ENCODE measurements around the gene RAD23B. TPM values are rescaled to one million over a fixed set of nuclear protein-coding genes. Genes with fewer than 3 reads are reported as not detected.
A peak's percentile ranks its signal among the peaks of the same experiment; 100 is the strongest.

RAD23B gene
- polyA plus RNA-seq, 3 donors = 21.6 to 50.0 (median 24.7) TPM

DNA sequence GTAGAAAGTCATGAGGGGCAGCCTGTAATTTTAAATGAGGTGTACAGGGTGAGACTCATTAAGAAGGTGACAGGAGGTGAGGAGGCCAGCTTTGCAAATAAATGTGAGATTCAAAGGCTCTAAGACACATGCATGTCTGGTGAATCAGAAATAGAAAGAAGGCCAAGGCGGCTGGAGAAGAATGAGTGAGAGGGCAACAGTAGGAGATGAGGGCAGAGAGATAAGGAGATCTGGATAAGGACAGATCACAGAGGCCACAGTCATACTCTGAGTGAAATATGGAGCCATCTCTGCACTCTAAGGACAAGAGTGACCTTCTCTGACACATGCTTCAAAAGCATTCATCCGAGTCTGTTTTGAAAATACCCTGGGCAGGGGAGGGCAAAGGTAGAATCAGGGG lies 90.7 kb downstream of the RAD23B start:
- Histone ChIP-seq H3K36me3 (replicated peaks in 1 of 2; ENCODE audit: control insufficient read depth in 1 of 2, insufficient read depth in 2 of 2, low read length in 2 of 2) (no peaks in the 10 kb centered on the region), H2AFZ (ENCODE audit: insufficient read depth, low read depth, low read length, poor library complexity, severe bottlenecking) (no peak overlapping the region), H3K4me1 (ENCODE audit: control insufficient read depth in 1 of 2, insufficient read depth in 2 of 2, low read length in 2 of 2) (no peaks in the 10 kb centered on the region), H3K9ac (ENCODE audit: insufficient read depth, low read length, poor library complexity, severe bottlenecking) (no peak overlapping the region), H3K79me2 (ENCODE audit: insufficient read depth, low read length) (no peaks in the 10 kb centered on the region), H3K4me2 (replicated peaks; ENCODE audit: extremely low read depth, low read length, poor library complexity, severe bottlenecking) (no peak overlapping the region), H3K9me3 (replicated peaks in 1 of 2; ENCODE audit: control insufficient read depth in 1 of 2, insufficient read depth in 1 of 2, low read length in 2 of 2) (no peaks in the 10 kb centered on the region), H3K4me3 (replicated peaks in 1 of 3; ENCODE audit: low read depth in 2 of 3, low read length in 3 of 3) (no peak overlapping the region), H3K27me3 (ENCODE audit: control insufficient read depth in 2 of 2, insufficient read depth in 2 of 2, low read length in 2 of 2) (peaks cover 2 to 3% of the 10 kb centered on the region in 2 donors), H4K20me1 (ENCODE audit: insufficient read depth, low read length) (no peaks in the 10 kb centered on the region), H3K27ac (ENCODE audit: low read depth in 1 of 2, low read length in 2 of 2) (no peak overlapping the region)
- H3K27ac Mint-ChIP-seq = no peak overlapping the region
- H3K4me1 Mint-ChIP-seq = no peaks in the 10 kb centered on the region
- intact Hi-C loops (cut with micrococcal nuclease) = no loop called here
- no peak for DNase-seq
- H3K36me3 Mint-ChIP-seq = no peaks in the 10 kb centered on the region
- WGBS (ENCODE audit: insufficient coverage) = 90% methylated on average over 2 of the region's 2 CpGs
- H3K4me3 Mint-ChIP-seq = no peak overlapping the region
- H3K27me3 Mint-ChIP-seq (ENCODE audit: low read depth in 3 of 3) = peaks cover 4 to 11% (median 7%) of the 10 kb centered on the region in 3 donors
- H3K9me3 Mint-ChIP-seq = peaks cover 0 to 4% (median 0%) of the 10 kb centered on the region in 7 donors
- no peak for TF ChIP-seq CTCF (IDR thresholded peaks at IDR 0.05)

- Histone ChIP-seq H3K9ac (ENCODE audit: insufficient read depth, low read length, poor library complexity, severe bottlenecking) (no peak overlapping the region), H3K4me1 (ENCODE audit: control insufficient read depth in 1 of 2, insufficient read depth in 2 of 2, low read length in 2 of 2) (no peaks in the 10 kb centered on the region), H2AFZ (ENCODE audit: insufficient read depth, low read depth, low read length, poor library complexity, severe bottlenecking) (peak overlapping the region; percentile 17), H3K9me3 (replicated peaks in 1 of 2; ENCODE audit: control insufficient read depth in 1 of 2, insufficient read depth in 1 of 2, low read length in 2 of 2) (no peaks in the 10 kb centered on the region), H3K4me2 (replicated peaks; ENCODE audit: extremely low read depth, low read length, poor library complexity, severe bottlenecking) (no peak overlapping the region), H3K4me3 (replicated peaks in 1 of 3; ENCODE audit: low read depth in 2 of 3, low read length in 3 of 3) (no peak overlapping the region), H3K27me3 (ENCODE audit: control insufficient read depth in 2 of 2, insufficient read depth in 2 of 2, low read length in 2 of 2) (peaks cover 2 to 3% of the 10 kb centered on the region in 2 donors), H3K79me2 (ENCODE audit: insufficient read depth, low read length) (no peaks in the 10 kb centered on the region), H4K20me1 (ENCODE audit: insufficient read depth, low read length) (no peaks in the 10 kb centered on the region), H3K27ac (ENCODE audit: low read depth in 1 of 2, low read length in 2 of 2) (no peak overlapping the region), H3K36me3 (replicated peaks in 1 of 2; ENCODE audit: control insufficient read depth in 1 of 2, insufficient read depth in 2 of 2, low read length in 2 of 2) (no peaks in the 10 kb centered on the region)
- H3K27ac Mint-ChIP-seq = no peak overlapping the region
- no peaks in the 10 kb centered on the region for H3K4me1 Mint-ChIP-seq
- H3K27me3 Mint-ChIP-seq (ENCODE audit: low read depth in 3 of 3) = peaks cover 4 to 6% (median 6%) of the 10 kb centered on the region in 3 donors
- WGBS (ENCODE audit: insufficient coverage) = 11% methylated on average over 3 of the region's 3 CpGs
- no peaks in the 10 kb centered on the region for H3K36me3 Mint-ChIP-seq
- peaks cover 0 to 4% (median 0%) of the 10 kb centered on the region in 7 donors for H3K9me3 Mint-ChIP-seq
- no peak for TF ChIP-seq CTCF (IDR thresholded peaks at IDR 0.05)
- H3K4me3 Mint-ChIP-seq = no peak overlapping the region
- no peak for DNase-seq
- intact Hi-C loops (cut with micrococcal nuclease) = no loop called here
Measured at GRCh38 chr9:107375001-107375400, 91.9 kb downstream of the RAD23B start.

Data from CD14-positive monocyte (primary cell).